Left colon (tissue), 2 donors: Measurements from ENCODE around the gene LYL1. TPM values are rescaled to one million over a fixed set of nuclear protein-coding genes. Genes with fewer than 3 reads are reported as not detected.

Experiments used
- ATAC-seq: fragments of 200-7000 bp; cut with Tn5 transposase; one replicate; pipeline ENCODE4 v1.9.1; 2020; ENCODE audit warnings: mild to moderate bottlenecking, moderate library complexity
- DNase-seq, 2 donors: peaks; one replicate each; pipeline ENCODE4 v3.0.0-alpha.2; 2020
- intact Hi-C, 2 donors: fragments of 100-400 bp; cut with DNase I in 1 of 2; cut with micrococcal nuclease in 1 of 2; formaldehyde crosslinking; loops; one replicate each; pipeline versions ENCODE4 v1.11.2 to v1.14.0; 2022; cut with DNase I, micrococcal nuclease
- total RNA-seq, 2 donors: library from RNA; stranded (reverse); fragmentation: NEBNext Ultra II Directional; extraction: Animal tissue kit (Norgen Biotek cat#: 25700); gene quantifications; one replicate each; pipeline ENCODE4 v1.2.1, GENCODE V29; 2021
- donor health status: DM: no; HTN: no; CAD: no.
- donor health status: DM: yes; HTN: yes; CAD: no.

The LYL1 gene
- total RNA-seq, 2 donors from 2014 or later = 2.0 to 4.5 TPM

- ATAC-seq (no peak), DNase-seq (no peak)
- intact Hi-C loops = no loop called here
Measured at GRCh38 chr19:13132471-13133180, 30.0 kb upstream of the LYL1 start.

GRCh38 chr19:13130886-13131490 lies 28.3 kb upstream of the LYL1 start:
- peak; percentile 72 for ATAC-seq
- intact Hi-C loops = no loop called here
- DNase-seq = no peak

GRCh38 chr19:13129384-13129783 lies 26.7 kb upstream of the LYL1 start:
- ATAC-seq = no peak
- intact Hi-C loops = no loop called here
- no peak for DNase-seq

GRCh38 chr19:13128583-13128982 lies 25.9 kb upstream of the LYL1 start:
- no peak for ATAC-seq
- intact Hi-C loops = no loop called here
- DNase-seq = no peak

- ATAC-seq = no peak
- intact Hi-C loops = no loop called here
- DNase-seq = no peak
Measured at GRCh38 chr19:13127811-13128575, 25.3 kb upstream of the LYL1 start.

GRCh38 chr19:13127051-13127450 lies 24.4 kb upstream of the LYL1 start:
- DNase-seq (no peak), ATAC-seq (no peak)
- intact Hi-C loops = no loop called here

GRCh38 chr19:13122980-13123957 lies 20.6 kb upstream of the LYL1 start:
- intact Hi-C loops = no loop called here
- no peak for DNase-seq
- ATAC-seq = no peak

GRCh38 chr19:13122275-13122878 lies 19.7 kb upstream of the LYL1 start:
- intact Hi-C loops = no loop called here
- ATAC-seq = no peak
- DNase-seq = no peak

GRCh38 chr19:13121551-13122274 lies 19.1 kb upstream of the LYL1 start:
- DNase-seq (no peak), ATAC-seq (no peak)
- intact Hi-C loops = no loop called here

- ATAC-seq (no peak), DNase-seq (no peak)
- intact Hi-C loops = no loop called here
Measured at GRCh38 chr19:13120817-13121216, 18.2 kb upstream of the LYL1 start.

GRCh38 chr19:13120031-13120430 lies 17.4 kb upstream of the LYL1 start:
- ATAC-seq = no peak
- no peak for DNase-seq
- intact Hi-C loops = no loop called here

GRCh38 chr19:13119627-13120026 lies 17.0 kb upstream of the LYL1 start:
- intact Hi-C loops = no loop called here
- ATAC-seq (no peak), DNase-seq (no peak)

GRCh38 chr19:13118424-13119193 lies 16.0 kb upstream of the LYL1 start:
- DNase-seq = peak; percentile 69 to 72
- intact Hi-C loops = no loop called here
- ATAC-seq = peak; percentile 17

GRCh38 chr19:13117772-13118423 lies 15.2 kb upstream of the LYL1 start, which contains the start of gene NACC1:
NACC1 (plus strand) TSS chr19:13118264; CDS start chr19:13135208, 16,944 bp downstream.
- ATAC-seq (peak; percentile 89), DNase-seq (peak; percentile 89 to 90)
- intact Hi-C loops = no loop called here

- DNase-seq = peak in 1 of 2 donors; percentile 40
- ATAC-seq = peak; percentile 18
- intact Hi-C loops = no loop called here
Measured at GRCh38 chr19:13117176-13117771, 14.6 kb upstream of the LYL1 start.
